ENCODE measurements around the gene MACROD2.

Gene MACROD2

DNA sequence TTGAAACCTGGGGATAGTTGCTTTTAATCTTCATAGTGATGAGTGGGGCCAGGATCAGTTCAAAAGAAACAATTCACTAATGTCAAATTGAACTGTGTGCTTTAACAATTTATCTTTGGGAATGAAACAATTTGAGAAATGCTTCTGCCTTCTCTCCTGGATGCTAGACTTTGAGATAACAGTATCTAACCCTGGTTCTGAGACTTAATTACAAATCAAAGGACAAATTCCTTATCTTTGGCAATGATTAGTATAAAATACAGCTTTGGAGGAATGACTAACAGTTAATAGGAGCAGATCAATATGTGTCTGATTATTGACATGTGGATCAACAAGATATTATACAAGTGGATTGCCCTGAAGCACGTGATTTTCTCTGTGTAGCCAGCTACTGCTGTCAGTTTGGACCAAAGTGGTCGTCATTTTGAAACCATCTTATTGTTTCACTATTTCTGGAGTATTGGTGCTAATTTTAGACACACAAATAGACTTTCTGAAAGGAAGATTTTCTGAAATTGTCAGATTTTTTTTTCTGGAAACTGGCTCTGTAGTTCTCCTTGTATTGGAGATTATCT is 348.3 kb downstream of the MACROD2 start:
- DNase-seq (ENCODE audit: low read depth): no peak
- in situ Hi-C loops (cut with HindIII; ENCODE audit: low sequenced_read_pairs): no loop called here
- no peak overlapping the region for H3K4me3 ChIP-seq (ENCODE audit: low read depth, low read length)
- TF ChIP-seq, protein P1, sequence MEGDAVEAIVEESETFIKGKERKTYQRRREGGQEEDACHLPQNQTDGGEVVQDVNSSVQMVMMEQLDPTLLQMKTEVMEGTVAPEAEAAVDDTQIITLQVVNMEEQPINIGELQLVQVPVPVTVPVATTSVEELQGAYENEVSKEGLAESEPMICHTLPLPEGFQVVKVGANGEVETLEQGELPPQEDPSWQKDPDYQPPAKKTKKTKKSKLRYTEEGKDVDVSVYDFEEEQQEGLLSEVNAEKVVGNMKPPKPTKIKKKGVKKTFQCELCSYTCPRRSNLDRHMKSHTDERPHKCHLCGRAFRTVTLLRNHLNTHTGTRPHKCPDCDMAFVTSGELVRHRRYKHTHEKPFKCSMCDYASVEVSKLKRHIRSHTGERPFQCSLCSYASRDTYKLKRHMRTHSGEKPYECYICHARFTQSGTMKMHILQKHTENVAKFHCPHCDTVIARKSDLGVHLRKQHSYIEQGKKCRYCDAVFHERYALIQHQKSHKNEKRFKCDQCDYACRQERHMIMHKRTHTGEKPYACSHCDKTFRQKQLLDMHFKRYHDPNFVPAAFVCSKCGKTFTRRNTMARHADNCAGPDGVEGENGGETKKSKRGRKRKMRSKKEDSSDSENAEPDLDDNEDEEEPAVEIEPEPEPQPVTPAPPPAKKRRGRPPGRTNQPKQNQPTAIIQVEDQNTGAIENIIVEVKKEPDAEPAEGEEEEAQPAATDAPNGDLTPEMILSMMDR (IDR thresholded peaks at IDR 0.05; ENCODE audit: low read depth, low read length, missing control alignments): no peak

DNA sequence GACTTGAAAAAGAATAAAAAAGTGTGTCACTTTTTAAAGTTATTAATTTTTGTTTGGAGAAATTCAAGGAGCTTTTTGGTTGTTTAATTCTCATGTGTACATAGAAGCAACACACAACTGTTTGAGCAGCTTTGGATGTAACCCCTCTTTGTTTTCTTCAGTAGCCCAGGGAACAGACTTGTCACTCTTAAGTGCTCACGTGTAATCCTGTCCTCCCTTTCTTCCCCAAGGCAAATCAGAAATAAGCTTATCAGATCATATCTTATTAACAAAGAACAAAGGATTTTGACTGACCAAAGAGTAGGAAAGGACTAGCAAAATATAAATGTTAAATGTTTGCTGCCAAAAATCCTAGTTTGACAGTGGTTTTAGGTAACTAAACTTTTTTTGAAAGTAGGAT is 349.4 kb downstream of the MACROD2 start:
- TF ChIP-seq, protein P1 (IDR thresholded peaks at IDR 0.05; ENCODE audit: low read depth, low read length, missing control alignments): no peak
- in situ Hi-C loops (cut with HindIII; ENCODE audit: low sequenced_read_pairs): no loop called here
- no peak overlapping the region for H3K4me3 ChIP-seq (ENCODE audit: low read depth, low read length)
- DNase-seq (ENCODE audit: low read depth): no peak

DNA sequence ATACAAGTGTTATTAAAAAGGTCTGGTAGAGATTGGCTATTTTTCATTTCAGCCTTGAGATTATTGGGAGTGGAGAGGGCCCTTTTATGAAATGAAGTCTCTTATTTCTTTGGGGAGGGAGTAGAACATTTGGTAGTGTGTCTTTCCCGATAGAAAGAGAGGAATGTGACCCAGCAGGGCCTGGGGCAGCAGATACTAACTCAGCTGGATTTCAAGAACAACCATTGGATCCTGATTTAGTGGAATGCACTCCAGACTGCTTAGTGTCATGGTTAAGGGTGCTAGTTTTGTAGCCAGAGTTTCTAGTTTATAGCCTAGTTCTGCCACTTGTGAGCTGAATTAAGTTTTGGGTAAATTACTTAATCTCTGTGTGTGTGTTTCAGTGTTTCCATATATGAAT is 360.5 kb downstream of the MACROD2 start:
- H3K4me3 ChIP-seq (ENCODE audit: low read depth, low read length): no peak overlapping the region
- in situ Hi-C loops (cut with HindIII; ENCODE audit: low sequenced_read_pairs): no loop called here
- no peak for DNase-seq (ENCODE audit: low read depth)
- TF ChIP-seq, protein P1 (IDR thresholded peaks at IDR 0.05; ENCODE audit: low read depth, low read length, missing control alignments): no peak

DNA sequence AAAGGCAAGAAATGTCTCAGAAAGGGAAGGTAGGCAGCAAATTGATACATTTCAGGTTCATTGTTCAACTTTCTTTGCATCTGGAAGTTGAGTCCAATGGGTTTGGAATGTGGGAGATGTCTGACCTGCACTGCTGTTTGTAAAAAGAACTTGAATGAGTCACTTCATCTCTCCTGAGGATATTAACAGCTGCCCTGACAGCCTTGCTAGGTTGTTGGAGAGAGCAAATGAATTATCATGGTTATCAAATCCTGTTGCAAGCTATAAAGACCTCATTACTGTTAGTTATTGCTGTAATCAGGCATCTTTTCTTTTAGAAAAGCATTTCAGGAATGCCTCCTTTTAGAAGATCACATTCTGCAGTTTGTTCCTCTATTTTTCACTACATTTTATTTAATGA is 365.1 kb downstream of the MACROD2 start:
- DNase-seq (ENCODE audit: low read depth): no peak
- in situ Hi-C loops (cut with HindIII; ENCODE audit: low sequenced_read_pairs): no loop called here
- TF ChIP-seq, protein P1 (IDR thresholded peaks at IDR 0.05; ENCODE audit: low read depth, low read length, missing control alignments): no peak
- H3K4me3 ChIP-seq (ENCODE audit: low read depth, low read length): no peak overlapping the region

DNA sequence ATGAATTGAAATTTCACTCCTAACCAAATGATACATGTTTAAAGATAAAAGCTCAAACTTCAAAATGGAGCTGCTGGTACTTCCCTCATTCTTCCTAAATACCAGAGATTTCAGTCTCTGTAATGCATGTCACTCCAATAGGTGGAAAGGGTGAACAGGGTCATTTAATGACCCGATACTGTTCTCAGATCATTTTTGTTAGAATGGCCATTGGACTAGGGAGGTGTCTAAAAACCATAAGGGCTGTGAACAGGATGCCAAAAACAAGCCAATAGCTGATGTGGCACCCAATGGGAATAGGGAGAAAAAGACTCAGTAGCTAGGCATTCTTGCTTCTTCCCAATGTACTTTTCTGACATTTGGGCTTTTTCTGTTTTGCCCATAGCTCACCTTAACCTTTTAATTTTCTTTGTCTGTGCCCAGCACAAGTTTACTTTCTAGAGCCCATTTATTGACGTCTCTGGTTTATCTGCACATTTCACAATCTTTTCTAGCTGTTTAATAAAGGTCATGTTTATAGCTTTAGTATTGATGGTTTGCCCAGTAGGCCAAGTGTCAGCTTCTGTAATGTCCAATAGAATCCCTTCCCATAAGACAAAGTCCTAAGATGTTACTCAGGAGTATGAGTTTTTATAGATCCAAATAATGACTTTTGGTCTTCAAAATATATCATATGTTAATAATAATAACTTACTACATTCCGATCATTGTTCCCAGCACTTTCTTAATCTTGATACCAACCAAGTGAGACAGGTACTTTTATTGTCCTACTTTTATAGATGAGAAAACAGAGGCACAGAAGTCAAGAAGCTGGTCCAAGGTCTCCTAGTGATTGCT is 366.4 kb downstream of the MACROD2 start:
- no peak overlapping the region for H3K4me3 ChIP-seq (ENCODE audit: low read depth, low read length)
- TF ChIP-seq, protein P1 (IDR thresholded peaks at IDR 0.05; ENCODE audit: low read depth, low read length, missing control alignments): no peak
- in situ Hi-C loops (cut with HindIII; ENCODE audit: low sequenced_read_pairs): no loop called here
- DNase-seq (ENCODE audit: low read depth): no peak

DNA sequence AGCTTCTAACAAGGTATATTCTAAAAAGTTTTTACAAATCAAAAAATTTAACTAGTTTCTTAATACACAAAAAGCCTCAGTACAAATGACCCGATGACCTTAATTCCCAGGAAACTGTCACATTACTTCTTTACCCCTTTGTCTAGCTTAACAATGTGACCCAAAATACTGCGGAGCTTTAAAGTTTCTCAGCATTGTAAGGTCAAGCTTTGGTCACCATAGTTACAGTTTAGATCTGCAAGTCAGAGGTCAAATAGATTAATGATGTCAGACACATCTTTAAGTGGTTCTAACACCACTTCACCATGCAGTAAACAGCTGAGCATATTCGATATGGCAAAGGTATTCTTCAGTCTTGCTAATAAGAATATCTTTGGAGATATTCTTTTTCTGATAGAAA is 378.9 kb downstream of the MACROD2 start:
- DNase-seq (ENCODE audit: low read depth): no peak
- no peak overlapping the region for H3K4me3 ChIP-seq (ENCODE audit: low read depth, low read length)
- in situ Hi-C loops (cut with HindIII; ENCODE audit: low sequenced_read_pairs): no loop called here
- TF ChIP-seq, protein P1 (IDR thresholded peaks at IDR 0.05; ENCODE audit: low read depth, low read length, missing control alignments): no peak

All from astrocyte of the cerebellum (primary cell).